ENCODE results near the gene TUBB2B. TPM values are rescaled to one million over a fixed set of nuclear protein-coding genes. Genes with fewer than 3 reads are reported as not detected.

TUBB2B gene
- total and polyA plus RNA-seq, 8 donors = 2.2 to 16.5 (median 8.5) TPM

GRCh38 chr6:3252861-3253596 is 25.6 kb upstream of the TUBB2B start:
- TF ChIP-seq, protein P1, sequence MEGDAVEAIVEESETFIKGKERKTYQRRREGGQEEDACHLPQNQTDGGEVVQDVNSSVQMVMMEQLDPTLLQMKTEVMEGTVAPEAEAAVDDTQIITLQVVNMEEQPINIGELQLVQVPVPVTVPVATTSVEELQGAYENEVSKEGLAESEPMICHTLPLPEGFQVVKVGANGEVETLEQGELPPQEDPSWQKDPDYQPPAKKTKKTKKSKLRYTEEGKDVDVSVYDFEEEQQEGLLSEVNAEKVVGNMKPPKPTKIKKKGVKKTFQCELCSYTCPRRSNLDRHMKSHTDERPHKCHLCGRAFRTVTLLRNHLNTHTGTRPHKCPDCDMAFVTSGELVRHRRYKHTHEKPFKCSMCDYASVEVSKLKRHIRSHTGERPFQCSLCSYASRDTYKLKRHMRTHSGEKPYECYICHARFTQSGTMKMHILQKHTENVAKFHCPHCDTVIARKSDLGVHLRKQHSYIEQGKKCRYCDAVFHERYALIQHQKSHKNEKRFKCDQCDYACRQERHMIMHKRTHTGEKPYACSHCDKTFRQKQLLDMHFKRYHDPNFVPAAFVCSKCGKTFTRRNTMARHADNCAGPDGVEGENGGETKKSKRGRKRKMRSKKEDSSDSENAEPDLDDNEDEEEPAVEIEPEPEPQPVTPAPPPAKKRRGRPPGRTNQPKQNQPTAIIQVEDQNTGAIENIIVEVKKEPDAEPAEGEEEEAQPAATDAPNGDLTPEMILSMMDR (IDR thresholded peaks at IDR 0.05) = no peak
- no peak for DNase-seq
- Histone ChIP-seq H3K27me3 (peaks cover 0 to 26% of the 10 kb centered on the region in 2 donors), H3K27ac (no peak overlapping the region), H3K36me3 (no peaks in the 10 kb centered on the region), H3K9me3 (peaks cover 0 to 3% of the 10 kb centered on the region in 2 donors), H3K4me1 (peaks cover 0 to 8% of the 10 kb centered on the region in 2 donors), H3K4me3 (no peak overlapping the region)
- intact Hi-C loops (cut with DNase I) = loop anchor here in 1 of 2 donors (10.0 kb wide), 1 partner anchor 118 kb away; no protein-coding TSS in a partner anchor
- no peak for ATAC-seq

DNA sequence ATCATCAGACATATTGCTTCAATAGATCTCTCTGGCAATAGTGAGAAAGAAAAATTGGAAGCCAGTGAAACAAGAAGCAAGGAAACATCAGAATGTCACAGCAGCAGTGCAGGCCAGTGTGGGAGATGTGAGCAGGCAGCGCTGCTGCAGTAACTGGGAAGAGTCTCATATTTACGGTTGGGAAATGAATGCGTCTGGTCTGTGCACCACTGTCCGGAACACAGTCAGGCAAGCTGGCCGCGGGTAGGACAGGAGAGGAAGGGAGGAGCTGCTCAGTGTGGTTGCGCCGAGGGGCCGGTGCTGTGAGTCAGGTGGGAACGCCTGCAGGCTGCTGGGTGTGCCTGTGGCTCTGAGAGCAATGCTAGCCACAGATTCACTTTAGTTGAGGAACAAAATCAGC is 24.9 kb upstream of the TUBB2B start:
- TF ChIP-seq, protein P1 (IDR thresholded peaks at IDR 0.05) = no peak
- no peaks in the 10 kb centered on the region for H3K36me3 ChIP-seq
- H3K4me1 ChIP-seq = peaks cover 0 to 8% of the 10 kb centered on the region in 2 donors
- H3K9me3 ChIP-seq = peaks cover 0 to 3% of the 10 kb centered on the region in 2 donors
- H3K27ac ChIP-seq = no peak overlapping the region
- ATAC-seq (no peak), DNase-seq (no peak)
- H3K4me3 ChIP-seq = no peak overlapping the region
- intact Hi-C loops (cut with DNase I) = loop anchor here in 1 of 2 donors (10.0 kb wide), 1 partner anchor 118 kb away; no protein-coding TSS in a partner anchor
- peaks cover 0 to 29% of the 10 kb centered on the region in 2 donors for H3K27me3 ChIP-seq

DNA sequence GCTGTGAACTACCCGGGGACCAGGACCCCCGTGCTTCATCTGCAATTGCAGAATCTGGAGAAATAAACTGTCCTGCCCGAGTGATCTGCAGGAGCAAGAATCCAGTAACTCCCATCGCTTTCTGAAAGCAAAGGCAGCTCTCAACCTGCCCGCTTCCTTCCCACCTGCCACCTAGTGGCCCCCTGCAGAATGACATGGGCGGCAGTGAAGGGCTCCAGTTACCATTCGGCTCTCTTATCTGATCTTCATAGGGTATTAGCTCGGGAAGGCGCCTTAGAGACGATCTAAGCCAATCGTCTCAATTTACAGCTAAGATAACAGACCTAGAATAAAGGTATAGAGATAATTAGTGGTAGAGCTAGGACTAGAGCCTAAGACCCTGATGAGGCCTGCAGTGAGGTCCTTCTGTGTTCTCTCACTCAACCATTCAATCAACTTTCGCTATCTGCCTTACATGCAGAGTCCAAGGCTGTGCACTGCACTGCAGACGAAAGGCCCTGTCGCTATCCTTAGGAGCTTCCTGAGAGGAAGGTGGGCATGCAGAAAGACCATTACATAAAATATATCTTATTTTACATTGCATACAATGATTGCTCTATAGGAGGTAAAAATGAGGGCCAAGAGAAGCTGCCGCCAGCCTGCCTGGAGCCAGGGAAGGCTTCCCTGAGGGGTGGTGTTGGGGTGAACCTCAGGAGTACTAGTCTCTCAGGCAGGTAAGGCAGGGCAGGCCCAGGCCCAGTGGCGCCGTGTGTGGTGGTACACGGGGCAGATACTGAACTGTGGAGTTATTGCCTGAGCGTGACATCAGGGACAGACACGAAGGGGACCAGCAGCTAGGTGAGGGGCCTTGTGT is 24.2 kb upstream of the TUBB2B start:
- peaks cover 0 to 3% of the 10 kb centered on the region in 2 donors for H3K9me3 ChIP-seq
- intact Hi-C loops (cut with DNase I) = loop anchor here in 1 of 2 donors (10.0 kb wide), 1 partner anchor 117 kb away; no protein-coding TSS in a partner anchor
- H3K27ac ChIP-seq = no peak overlapping the region
- H3K27me3 ChIP-seq = peaks cover 0 to 33% of the 10 kb centered on the region in 2 donors
- TF ChIP-seq, protein P1 (IDR thresholded peaks at IDR 0.05) = peak; percentile 98 to 99
- H3K4me1 ChIP-seq = peaks cover 0 to 8% of the 10 kb centered on the region in 2 donors
- no peak overlapping the region for H3K4me3 ChIP-seq
- peak in 3 of 4 donors; percentile 79 to 92 (median 81) for DNase-seq
- ATAC-seq = peak; percentile 93
- no peaks in the 10 kb centered on the region for H3K36me3 ChIP-seq

- Histone ChIP-seq H3K27ac (no peak overlapping the region), H3K36me3 (no peaks in the 10 kb centered on the region), H3K9me3 (peaks cover 0 to 3% of the 10 kb centered on the region in 2 donors), H3K4me3 (no peak overlapping the region), H3K4me1 (peaks cover 0 to 8% of the 10 kb centered on the region in 2 donors), H3K27me3 (peaks cover 0 to 33% of the 10 kb centered on the region in 2 donors)
- peak in 1 of 4 donors; percentile 32 for DNase-seq
- TF ChIP-seq, protein P1 (IDR thresholded peaks at IDR 0.05) = no peak
- ATAC-seq = no peak
- intact Hi-C loops (cut with DNase I) = loop anchor here in 1 of 2 donors (10.0 kb wide), 1 partner anchor 115 kb away; no protein-coding TSS in a partner anchor
Measured at GRCh38 chr6:3250231-3250675, 22.8 kb upstream of the TUBB2B start.
